A673 (cell line): Measurements from ENCODE around the gene NCAM2. TPM values are rescaled to one million over a fixed set of nuclear protein-coding genes. Genes with fewer than 3 reads are reported as not detected.

ENCODE experiments used
- BruUV-seq: library from RNA; stranded (reverse); fragments of 400-500 nt; replicated peaks from 2 replicates; lab custom pipeline; 2021; lab: Mats Ljungman, UMichigan
- CTCF ChIA-PET: fragments of 300-600 bp; sonication (Branson Sonifier 250); formaldehyde crosslinking; loops from one replicate; lab custom pipeline; 2022; ENCODE audit warnings: antibody characterized with exemption; lab: Charles Lee
- POLR2A ChIA-PET: fragments of 300-600 bp; sonication (Branson Sonifier 250); formaldehyde crosslinking; loops from one replicate; lab custom pipeline; 2022; ENCODE audit warnings: antibody characterized with exemption; ENCODE audit not compliant: low non-redundant PET; lab: Charles Lee
- DNase-seq: peaks from one replicate; pipeline ENCODE4 v3.0.0-alpha.2; 2015; ENCODE audit warnings: low spot score
- H3K27ac ChIP-seq: fragments of 200-600 bp; sonication (generic); 2 replicates; pipeline ENCODE4 v1.5.1; 2016; ENCODE audit warnings: mixed run types, low read depth, mild to moderate bottlenecking, mixed read lengths, antibody characterized with exemption, low read length; ENCODE audit not compliant: poor library complexity, severe bottlenecking
- H3K27me3 ChIP-seq: fragments of 200-600 bp; sonication (generic); replicated peaks from 2 replicates; pipeline ENCODE4 v1.6.1; 2017; ENCODE audit warnings: mixed run types, low read depth, mild to moderate bottlenecking, mixed read lengths, antibody characterized with exemption, low read length; ENCODE audit not compliant: insufficient read depth, poor library complexity
- H3K36me3 ChIP-seq: fragments of 200-600 bp; sonication (generic); 2 replicates; pipeline ENCODE4 v1.6.1; 2016; ENCODE audit warnings: mixed run types, mild to moderate bottlenecking, mixed read lengths, antibody characterized with exemption, low read length; ENCODE audit not compliant: insufficient read depth, poor library complexity, severe bottlenecking
- H3K4me1 ChIP-seq: fragments of 200-600 bp; sonication (generic); 2 replicates; pipeline ENCODE4 v1.6.1; 2017; ENCODE audit warnings: mixed run types, mild to moderate bottlenecking, mixed read lengths, antibody characterized with exemption, low read length; ENCODE audit not compliant: insufficient read depth, poor library complexity, severe bottlenecking
- H3K4me3 ChIP-seq: fragments of 200-600 bp; sonication (generic); 2 replicates; pipeline ENCODE4 v1.5.1; 2016; ENCODE audit warnings: low read depth, mixed run types, mild to moderate bottlenecking, mixed read lengths, low read length; ENCODE audit not compliant: poor library complexity, severe bottlenecking
- H3K9me3 ChIP-seq: fragments of 200-600 bp; sonication (generic); 2 replicates; pipeline ENCODE4 v1.6.1; 2016; ENCODE audit warnings: mixed run types, low read depth, mild to moderate bottlenecking, mixed read lengths, antibody characterized with exemption, low read length; ENCODE audit not compliant: poor library complexity, severe bottlenecking
- EZH2 ChIP-seq: fragments of 200-600 bp; sonication (generic); IDR thresholded peaks from 2 replicates; pipeline ENCODE4 v1.6.1; 2017; ENCODE audit warnings: borderline replicate concordance, low read depth, mild to moderate bottlenecking, mixed read lengths, antibody characterized with exemption, low read length; ENCODE audit not compliant: poor library complexity, severe bottlenecking
- intact Hi-C: fragments of 100-400 bp; cut with micrococcal nuclease; formaldehyde crosslinking; loops from one replicate; pipeline ENCODE4 v1.10.0; 2022; ENCODE audit not compliant: unreplicated experiment
- total RNA-seq: library from RNA; stranded (reverse); gene quantifications from 2 replicates; pipeline ENCODE4 v1.2.3, GENCODE V29; 2021
- TF ChIP-seq, protein P1 (sequence below): fragments of 300-800, 200-600 bp; sonication (generic); conservative IDR thresholded peaks from 2 replicates; pipeline ENCODE4 v1.5.1; 2017; ENCODE audit warnings: low read depth, mild to moderate bottlenecking, antibody characterized with exemption, low read length, moderate library complexity, mixed read lengths

Gene NCAM2
- total RNA-seq, 1 experiment from 2014 or later, result 38.2 TPM

DNA sequence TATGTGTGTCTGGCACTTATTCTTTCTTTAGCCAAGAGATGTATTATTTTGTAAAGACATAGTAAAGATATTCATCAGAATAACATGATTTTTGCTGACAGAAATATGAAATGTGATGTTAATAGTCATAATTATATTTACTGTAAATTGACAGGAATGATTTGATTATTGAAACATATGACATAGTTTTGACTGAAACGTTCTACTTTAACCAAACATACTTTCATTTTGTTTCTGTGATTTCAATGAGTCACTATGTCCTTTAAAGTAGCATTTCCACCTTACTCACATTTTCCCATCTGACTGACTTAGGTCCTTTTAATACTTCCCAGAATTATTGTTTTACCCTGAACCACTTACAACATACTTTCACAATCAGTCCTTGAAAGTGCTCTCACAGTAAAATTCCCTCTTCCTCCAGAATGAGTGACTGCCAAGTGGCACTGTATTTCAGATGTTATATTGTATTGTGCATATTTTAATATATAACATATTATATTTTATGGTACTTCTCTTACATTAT is 437.9 kb downstream of the NCAM2 start:
- ChIA-PET CTCF (no interaction called here), POLR2A (no interaction called here)
- intact Hi-C loops, result no loop called here
- no peak for DNase-seq
- BruUV-seq, result no TSS peak
- no peak for TF ChIP-seq EZH2
- TF ChIP-seq, protein P1, sequence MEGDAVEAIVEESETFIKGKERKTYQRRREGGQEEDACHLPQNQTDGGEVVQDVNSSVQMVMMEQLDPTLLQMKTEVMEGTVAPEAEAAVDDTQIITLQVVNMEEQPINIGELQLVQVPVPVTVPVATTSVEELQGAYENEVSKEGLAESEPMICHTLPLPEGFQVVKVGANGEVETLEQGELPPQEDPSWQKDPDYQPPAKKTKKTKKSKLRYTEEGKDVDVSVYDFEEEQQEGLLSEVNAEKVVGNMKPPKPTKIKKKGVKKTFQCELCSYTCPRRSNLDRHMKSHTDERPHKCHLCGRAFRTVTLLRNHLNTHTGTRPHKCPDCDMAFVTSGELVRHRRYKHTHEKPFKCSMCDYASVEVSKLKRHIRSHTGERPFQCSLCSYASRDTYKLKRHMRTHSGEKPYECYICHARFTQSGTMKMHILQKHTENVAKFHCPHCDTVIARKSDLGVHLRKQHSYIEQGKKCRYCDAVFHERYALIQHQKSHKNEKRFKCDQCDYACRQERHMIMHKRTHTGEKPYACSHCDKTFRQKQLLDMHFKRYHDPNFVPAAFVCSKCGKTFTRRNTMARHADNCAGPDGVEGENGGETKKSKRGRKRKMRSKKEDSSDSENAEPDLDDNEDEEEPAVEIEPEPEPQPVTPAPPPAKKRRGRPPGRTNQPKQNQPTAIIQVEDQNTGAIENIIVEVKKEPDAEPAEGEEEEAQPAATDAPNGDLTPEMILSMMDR, result no peak
- Histone ChIP-seq H3K4me1 (no peaks in the 10 kb centered on the region), H3K4me3 (no peak overlapping the region), H3K27me3 (no peaks in the 10 kb centered on the region), H3K27ac (no peak overlapping the region), H3K9me3 (no peaks in the 10 kb centered on the region), H3K36me3 (no peaks in the 10 kb centered on the region)

DNA sequence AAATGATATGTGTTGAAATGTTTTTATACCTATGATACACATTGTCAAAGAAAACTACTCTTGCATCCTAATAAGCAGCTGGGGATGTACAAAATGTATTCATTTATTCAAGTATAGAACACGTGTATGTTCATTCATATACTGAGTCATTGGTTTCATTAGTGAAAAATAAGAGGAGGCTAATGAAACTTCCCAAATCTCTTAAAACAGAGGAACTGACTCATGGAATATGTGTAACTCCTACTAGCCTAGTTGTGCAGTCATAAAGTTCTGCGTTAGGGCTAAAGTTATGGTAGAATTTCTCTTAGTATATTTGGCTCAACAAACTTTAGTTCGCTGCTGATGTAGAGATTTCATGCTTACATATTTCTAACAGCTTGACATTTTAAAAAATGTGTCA is 441.6 kb downstream of the NCAM2 start:
- no peaks in the 10 kb centered on the region for H3K36me3 ChIP-seq
- BruUV-seq, result no TSS peak
- TF ChIP-seq, protein P1, result no peak
- TF ChIP-seq EZH2, result no peak
- H3K4me1 ChIP-seq, result no peaks in the 10 kb centered on the region
- H3K4me3 ChIP-seq, result no peak overlapping the region
- peak; percentile 13 for DNase-seq
- CTCF ChIA-PET, result no interaction called here
- no peak overlapping the region for H3K27ac ChIP-seq
- POLR2A ChIA-PET, result no interaction called here
- H3K9me3 ChIP-seq, result no peaks in the 10 kb centered on the region
- H3K27me3 ChIP-seq, result no peaks in the 10 kb centered on the region
- intact Hi-C loops, result no loop called here

DNA sequence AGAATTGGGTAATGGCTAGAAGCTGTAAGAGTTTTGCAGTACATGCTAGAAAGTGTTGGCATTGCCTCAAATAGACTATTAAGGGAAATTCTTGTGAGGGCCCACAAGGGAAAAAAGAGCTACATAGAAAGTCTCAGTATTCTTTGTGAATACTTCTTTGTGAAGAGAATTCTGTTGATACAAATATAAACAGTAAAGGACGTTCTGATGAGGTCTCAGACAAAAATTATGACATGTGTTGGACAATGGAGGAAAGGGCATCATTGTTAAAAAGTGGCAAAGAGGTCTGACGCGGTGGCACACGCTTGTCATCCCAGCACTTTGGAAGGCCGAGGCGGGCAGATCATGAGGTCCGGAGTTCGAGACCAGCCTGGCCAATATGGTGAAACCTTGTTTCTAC is 458.9 kb downstream of the NCAM2 start:
- H3K4me1 ChIP-seq, result peaks cover 9% of the 10 kb centered on the region
- H3K9me3 ChIP-seq, result no peaks in the 10 kb centered on the region
- no TSS peak for BruUV-seq
- H3K27me3 ChIP-seq, result no peaks in the 10 kb centered on the region
- no peak for TF ChIP-seq EZH2
- TF ChIP-seq, protein P1, result no peak
- H3K4me3 ChIP-seq, result no peak overlapping the region
- H3K36me3 ChIP-seq, result no peaks in the 10 kb centered on the region
- no peak overlapping the region for H3K27ac ChIP-seq
- no peak for DNase-seq
- POLR2A ChIA-PET, result no interaction called here
- CTCF ChIA-PET, result no interaction called here
- intact Hi-C loops, result no loop called here
